ENCODE measurements around the gene TUBB. TPM values are rescaled to one million over a fixed set of nuclear protein-coding genes. Genes with fewer than 3 reads are reported as not detected.
A peak's percentile ranks its signal among the peaks of the same experiment; 100 is the strongest.

Gene TUBB
- total and polyA plus RNA-seq, 2 of the 8 experiments (the other 6 are each of a cell fraction or from before 2014, with no cell fraction given), result 1,880 to 3,022 TPM

GRCh38 chr6:30689022-30689865, 30.9 kb upstream of the TUBB start:
- H3K79me2 ChIP-seq (ENCODE audit: control insufficient read depth in 1 of 2, insufficient read depth in 2 of 2, low read length in 2 of 2), result peaks cover 0 to 13% of the 10 kb centered on the region in 2 experiments; a peak in 3 of 4 replicates
- peak overlapping the region; percentile 83; the same call in 1 of the 2 replicates for H2AK5ac ChIP-seq (ENCODE audit: low read depth, low read length)
- peaks cover 0 to 3% of the 10 kb centered on the region in 2 experiments for H4K20me1 ChIP-seq (replicated peaks in 1 of 2; ENCODE audit: control insufficient read depth in 1 of 2, insufficient read depth in 2 of 2, low read length in 2 of 2)
- H2BK20ac ChIP-seq (ENCODE audit: low read length), result no peak overlapping the region
- no peak overlapping the region for H3K4ac ChIP-seq (replicated peaks; ENCODE audit: insufficient read length, low read depth, low read length)
- no peak overlapping the region for H4K5ac ChIP-seq (ENCODE audit: insufficient read length, low read depth, low read length)
- TF ChIP-seq RXRA (IDR thresholded peaks at IDR 0.05; ENCODE audit: insufficient read depth, low read depth, low read length) (no peak), TAF1 (IDR thresholded peaks at IDR 0.05; ENCODE audit: low read depth, low read length) (no peak), CEBPB (IDR thresholded peaks at IDR 0.05; ENCODE audit: low read depth, low read length) (no peak), ATF3 (IDR thresholded peaks at IDR 0.05; ENCODE audit: insufficient read depth, low read depth, low read length) (no peak), SIRT6 (IDR thresholded peaks at IDR 0.05; ENCODE audit: low read length) (no peak), CTBP2 (IDR thresholded peaks at IDR 0.05; ENCODE audit: borderline replicate concordance, insufficient read depth, insufficient read length, low read length) (no peak), EGR1 (IDR thresholded peaks at IDR 0.05; ENCODE audit: borderline replicate concordance, low read depth, low read length) (no peak), YY1 (IDR thresholded peaks at IDR 0.05; ENCODE audit: low read depth, low read length) (no peak), JUN (IDR thresholded peaks at IDR 0.05; ENCODE audit: low read depth, low read length) (no peak), SP2 (IDR thresholded peaks at IDR 0.05; ENCODE audit: low read length) (no peak), RFX5 (IDR thresholded peaks at IDR 0.05; ENCODE audit: borderline replicate concordance, low read depth, low read length) (no peak)
- H3K36me3 ChIP-seq (ENCODE audit: control insufficient read depth in 2 of 4, insufficient read depth in 4 of 4, low read length in 3 of 4), result no peaks in the 10 kb centered on the region; a peak in 1 of 8 replicates
- H3K23me2 ChIP-seq (ENCODE audit: low read depth, low read length), result peaks cover 13% of the 10 kb centered on the region
- no peak overlapping the region for H3K14ac ChIP-seq (ENCODE audit: insufficient read length)
- no peak overlapping the region for H2BK12ac ChIP-seq (ENCODE audit: low read depth, low read length)
- H3K4me2 ChIP-seq (ENCODE audit: insufficient read depth in 1 of 2, low read depth in 2 of 2, low read length in 2 of 2), result peak overlapping the region; percentile 82 to 94
- no peak overlapping the region for H3K23ac ChIP-seq (ENCODE audit: insufficient read length)
- no peak overlapping the region for H4K91ac ChIP-seq (replicated peaks; ENCODE audit: insufficient read length, low read length)
- ChIA-PET CTCF (ENCODE audit: partially characterized antibody) (interaction anchor here (0.5 to 3.7 kb wide), 14 partner anchors 11 to 394 kb away, joined by 3 to 28 read pairs (median 3); partner anchors contain the start of genes DHX16 and MDC1), POLR2A (ENCODE audit: partially characterized antibody) (interaction anchor here (0.6 to 26.7 kb wide), 9 partner anchors 8 to 79 kb away, joined by 3 to 732 read pairs (median 7); partner anchors contain the start of genes FLOT1, IER3, MDC1 and MRPS18B)
- no peak overlapping the region for H3K18ac ChIP-seq (ENCODE audit: extremely low read depth, low read length)
- FAIRE-seq, result no peak
- WGBS, 2 experiments (ENCODE audit: extremely low coverage in 1 of 2, insufficient coverage in 1 of 2, insufficient read length in 1 of 2, insufficient replicate concordance in 2 of 2, low coverage in 1 of 2, low lambda C conversion rate in 2 of 2, missing lambda C conversion rate in 1 of 2), result 90% methylated on average over 11 of the region's 11 CpGs; no CpG with 5 or more reads in 1 of the 2 experiments
- H3K27ac ChIP-seq (ENCODE audit: low read depth, low read length), result no peak overlapping the region
- H2BK15ac ChIP-seq (ENCODE audit: low read length), result 0 out of 2 replicates have a peak overlapping the region, but pooled peaks have one; percentile 10
- no peak overlapping the region; a peak in 3 of 7 replicates for H3K9ac ChIP-seq (replicated peaks in 1 of 4; ENCODE audit: extremely low read depth in 1 of 4, low read depth in 3 of 4, low read length in 3 of 4)
- H3K27me3 ChIP-seq (replicated peaks in 1 of 4; ENCODE audit: control insufficient read depth in 3 of 4, extremely low read depth in 1 of 4, insufficient read depth in 3 of 4, low read length in 3 of 4), result no peaks in the 10 kb centered on the region
- no peak overlapping the region for H4K8ac ChIP-seq (ENCODE audit: extremely low read depth, insufficient read depth, low read length)
- no peak for DNase-seq (ENCODE audit: low read depth in 1 of 2, low spot score in 2 of 2)
- peaks cover 4% of the 10 kb centered on the region; the same call in 1 of the 2 replicates for H3K79me1 ChIP-seq (ENCODE audit: low read depth, low read length)
- H3K9me3 ChIP-seq (ENCODE audit: insufficient read depth in 2 of 2, low read depth in 1 of 2, low read length in 1 of 2), result no peaks in the 10 kb centered on the region
- H3K4me1 ChIP-seq (replicated peaks in 1 of 4; ENCODE audit: control insufficient read depth in 3 of 4, insufficient read depth in 4 of 4, low read length in 3 of 4), result peaks cover 0 to 31% (median 20%) of the 10 kb centered on the region in 4 experiments; a peak in 6 of 7 replicates
- no peak overlapping the region for H2AFZ ChIP-seq (ENCODE audit: low read length)
- no peak overlapping the region for H2BK5ac ChIP-seq (ENCODE audit: low read depth, low read length)
- no peak overlapping the region for H3K4me3 ChIP-seq (ENCODE audit: extremely low read depth in 1 of 4, insufficient read depth in 2 of 4, low read depth in 3 of 4, low read length in 4 of 4)
- H2BK120ac ChIP-seq (replicated peaks; ENCODE audit: low read depth, low read length), result no peak overlapping the region
- H3K56ac ChIP-seq (replicated peaks; ENCODE audit: insufficient read length, low read depth, low read length), result no peak overlapping the region
